ENCODE results near the gene MAST4.

The MAST4 gene

GRCh38 chr5:67189079-67189354 is 592.8 kb downstream of the MAST4 start:
- no peak overlapping the region for H3K27ac ChIP-seq (replicated peaks)

GRCh38 chr5:67189931-67190330 is 593.7 kb downstream of the MAST4 start:
- H3K27ac ChIP-seq (replicated peaks), result no peak overlapping the region
- no peak for DNase-seq (ENCODE audit: low read depth in 1 of 2, low spot score in 1 of 2)
- no peaks in the 10 kb centered on the region for H3K27me3 ChIP-seq (ENCODE audit: insufficient read depth, poor library complexity, severe bottlenecking)
- TF ChIP-seq GABPA (IDR thresholded peaks at IDR 0.05; ENCODE audit: low read depth), result no peak
- TF ChIP-seq CTCF (IDR thresholded peaks at IDR 0.05; ENCODE audit: insufficient read depth, low read length), result no peak
- no peak for TF ChIP-seq POLR2AphosphoS5 (IDR thresholded peaks at IDR 0.05; ENCODE audit: low read depth)
- TF ChIP-seq REST (IDR thresholded peaks at IDR 0.05; ENCODE audit: insufficient replicate concordance, low read depth), result no peak
- TF ChIP-seq SPI1 (IDR thresholded peaks at IDR 0.05; ENCODE audit: borderline replicate concordance, low read depth), result no peak
- no peak overlapping the region for H3K4me3 ChIP-seq (replicated peaks; ENCODE audit: insufficient read depth, low read length)

More at GRCh38 chr5:67189079-67189354, 592.8 kb downstream of the MAST4 start:
- no peak for TF ChIP-seq SPI1 (IDR thresholded peaks at IDR 0.05; ENCODE audit: borderline replicate concordance, low read depth)
- no peak for TF ChIP-seq POLR2AphosphoS5 (IDR thresholded peaks at IDR 0.05; ENCODE audit: low read depth)
- no peak for TF ChIP-seq CTCF (IDR thresholded peaks at IDR 0.05; ENCODE audit: insufficient read depth, low read length)
- no peak for TF ChIP-seq REST (IDR thresholded peaks at IDR 0.05; ENCODE audit: insufficient replicate concordance, low read depth)
- TF ChIP-seq GABPA (IDR thresholded peaks at IDR 0.05; ENCODE audit: low read depth), result no peak
- Histone ChIP-seq H3K27me3 (ENCODE audit: insufficient read depth, poor library complexity, severe bottlenecking) (no peaks in the 10 kb centered on the region), H3K4me3 (replicated peaks; ENCODE audit: insufficient read depth, low read length) (no peak overlapping the region)
- no peak for DNase-seq (ENCODE audit: low read depth in 1 of 2, low spot score in 1 of 2)

DNA sequence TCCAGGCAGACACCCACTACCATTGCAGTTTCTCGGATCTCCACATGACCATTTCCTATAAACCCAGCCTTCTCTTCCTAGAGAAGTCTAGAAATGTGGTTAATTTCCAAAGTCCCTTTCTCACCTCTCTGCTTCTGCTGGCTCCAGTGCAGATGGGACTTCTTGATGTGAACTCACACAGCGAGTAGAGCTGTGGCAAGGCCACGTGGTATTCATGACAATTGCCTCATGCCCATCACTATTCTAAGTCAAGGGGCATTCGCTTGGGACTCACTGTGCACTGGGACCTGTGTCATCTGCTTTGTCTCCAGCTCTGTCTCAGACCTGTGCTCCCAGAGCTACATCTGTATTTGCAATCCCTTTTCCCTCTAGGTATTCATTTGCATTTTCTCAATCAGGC is 594.2 kb downstream of the MAST4 start:
- Histone ChIP-seq H3K4me3 (replicated peaks; ENCODE audit: insufficient read depth, low read length) (no peak overlapping the region), H3K27ac (replicated peaks) (no peak overlapping the region), H3K27me3 (ENCODE audit: insufficient read depth, poor library complexity, severe bottlenecking) (no peaks in the 10 kb centered on the region)
- DNase-seq (ENCODE audit: low read depth in 1 of 2, low spot score in 1 of 2), result no peak
- no peak for TF ChIP-seq GABPA (IDR thresholded peaks at IDR 0.05; ENCODE audit: low read depth)
- TF ChIP-seq REST (IDR thresholded peaks at IDR 0.05; ENCODE audit: insufficient replicate concordance, low read depth), result no peak
- TF ChIP-seq SPI1 (IDR thresholded peaks at IDR 0.05; ENCODE audit: borderline replicate concordance, low read depth), result no peak
- no peak for TF ChIP-seq POLR2AphosphoS5 (IDR thresholded peaks at IDR 0.05; ENCODE audit: low read depth)
- no peak for TF ChIP-seq CTCF (IDR thresholded peaks at IDR 0.05; ENCODE audit: insufficient read depth, low read length)
